GM10847 (cell line): ENCODE data around the gene ZMIZ1.

Source experiments
- POLR2A ChIP-seq: IDR thresholded peaks from 2 replicates; pipeline ENCODE4 v1.6.1; 2011; ENCODE audit not compliant: insufficient read length; ENCODE audit errors: extremely low read depth

Gene ZMIZ1

GRCh38 chr10:79209831-79210230, 141.1 kb downstream of the ZMIZ1 start:
- no peak for TF ChIP-seq POLR2A

- TF ChIP-seq POLR2A, result no peak
Observed at GRCh38 chr10:79210672-79211071, 141.9 kb downstream of the ZMIZ1 start.

- TF ChIP-seq POLR2A, result no peak
Observed at GRCh38 chr10:79211616-79212015, 142.8 kb downstream of the ZMIZ1 start.

GRCh38 chr10:79215531-79215930, 146.8 kb downstream of the ZMIZ1 start:
- TF ChIP-seq POLR2A, result no peak

GRCh38 chr10:79219322-79219957, 150.7 kb downstream of the ZMIZ1 start:
- TF ChIP-seq POLR2A, result no peak

GRCh38 chr10:79220307-79220706, 151.5 kb downstream of the ZMIZ1 start:
- TF ChIP-seq POLR2A, result no peak

- no peak for TF ChIP-seq POLR2A
Observed at GRCh38 chr10:79221110-79222051, 152.6 kb downstream of the ZMIZ1 start.

- no peak for TF ChIP-seq POLR2A
Observed at GRCh38 chr10:79222186-79222585, 153.4 kb downstream of the ZMIZ1 start.

- no peak for TF ChIP-seq POLR2A
Observed at GRCh38 chr10:79223091-79224048, 154.6 kb downstream of the ZMIZ1 start.

- no peak for TF ChIP-seq POLR2A
Observed at GRCh38 chr10:79224263-79224949, 155.6 kb downstream of the ZMIZ1 start.

GRCh38 chr10:79224992-79225391, 156.2 kb downstream of the ZMIZ1 start:
- no peak for TF ChIP-seq POLR2A

- TF ChIP-seq POLR2A, result no peak
Observed at GRCh38 chr10:79226391-79227245, 157.9 kb downstream of the ZMIZ1 start.

- no peak for TF ChIP-seq POLR2A
Observed at GRCh38 chr10:79229071-79229541, 160.3 kb downstream of the ZMIZ1 start.
